Smooth muscle cell (in vitro differentiated cells): ENCODE results near the gene HFM1. TPM values are rescaled to one million over a fixed set of nuclear protein-coding genes. Genes with fewer than 3 reads are reported as not detected.
"Not testable (repeated sequence)": the region's sequence is repeated elsewhere in the genome, so short reads cannot be mapped to it uniquely, and the experiment has no call there.

Experiments used
- DNase-seq: peaks from one replicate; lab custom pipeline; 2025; ENCODE audit not compliant: unreplicated experiment; lab: John Stamatoyannopoulos, UW
- H2AFZ ChIP-seq: fragments of 200-600 bp; sonication (generic); 2 replicates; pipeline ENCODE4 v1.6.0; 2016; ENCODE audit warnings: antibody characterized with exemption, low read depth, mild to moderate bottlenecking
- H3F3A ChIP-seq: fragments of 200-600 bp; sonication (generic); 2 replicates; pipeline ENCODE4 v1.6.0; 2017; ENCODE audit warnings: antibody characterized with exemption, low read depth
- H3K27ac ChIP-seq: fragments of 200-600 bp; sonication (generic); 2 replicates; pipeline ENCODE4 v1.5.1; 2016; ENCODE audit warnings: low read depth, mild to moderate bottlenecking
- H3K27me3 ChIP-seq: fragments of 200-600 bp; sonication (generic); 2 replicates; pipeline ENCODE4 v1.6.1; 2016; ENCODE audit warnings: low read depth, mild to moderate bottlenecking
- H3K36me3 ChIP-seq: fragments of 200-600 bp; sonication (generic); 2 replicates; pipeline ENCODE4 v1.5.1; 2016; ENCODE audit warnings: low read depth
- H3K4me1 ChIP-seq: fragments of 200-600 bp; sonication (generic); 2 replicates; pipeline ENCODE4 v1.5.1; 2016; ENCODE audit warnings: low read depth
- H3K4me2 ChIP-seq: fragments of 200-600 bp; sonication (generic); 2 replicates; pipeline ENCODE4 v1.6.0; 2016; ENCODE audit warnings: mild to moderate bottlenecking
- H3K4me3 ChIP-seq: fragments of 200-600 bp; sonication (generic); 2 replicates; pipeline ENCODE4 v1.5.1; 2016; ENCODE audit warnings: mild to moderate bottlenecking
- H3K79me2 ChIP-seq: fragments of 200-600 bp; sonication (generic); 2 replicates; pipeline ENCODE4 v1.6.0; 2016; ENCODE audit warnings: low read depth, mild to moderate bottlenecking
- H3K9ac ChIP-seq: fragments of 200-600 bp; sonication (generic); 2 replicates; pipeline ENCODE4 v1.6.0; 2016; ENCODE audit warnings: low read depth
- H3K9me3 ChIP-seq: fragments of 200-600 bp; sonication (generic); replicated peaks from 2 replicates; pipeline ENCODE4 v1.5.1; 2016; ENCODE audit warnings: low read depth
- H4K20me1 ChIP-seq: fragments of 200-600 bp; sonication (generic); 2 replicates; pipeline ENCODE4 v1.6.0; 2016; ENCODE audit warnings: low read depth
- CTCF ChIP-seq: fragments of 200-600 bp; sonication (generic); IDR thresholded peaks from 2 replicates; pipeline ENCODE4 v1.5.1; 2017; ENCODE audit warnings: borderline replicate concordance, mild to moderate bottlenecking, antibody characterized with exemption; ENCODE audit not compliant: insufficient read depth, poor library complexity, severe bottlenecking
- WGBS: methylation state at CpG from one replicate; pipeline ENCODE4 v1.1.7; 2016; ENCODE audit warnings: low lambda C conversion rate; 5-methylcytosine and 5-hydroxymethylcytosine counted together
- polyA plus RNA-seq: library from polyadenylated mRNA; unstranded; fragments of >200 nt; fragmentation: Nextera tagmentation; extraction: Ambion mirVana; gene quantifications from 2 replicates; pipeline ENCODE4 v1.2.1, GENCODE V29; 2016
- total RNA-seq: library from RNA; depleted of rRNA; stranded (reverse); fragments of >200 nt; gene quantifications from 2 replicates; pipeline ENCODE4 v1.2.3, GENCODE V29; 2014

The HFM1 gene
- total and polyA plus RNA-seq, 2 experiments from 2014 or later, result 0.31 to 1.0 TPM

- no peak overlapping the region for H2AFZ ChIP-seq
- H3F3A ChIP-seq, result no peaks in the 10 kb centered on the region
- H3K9ac ChIP-seq, result no peak overlapping the region
- 97% methylated on average over 1 of the region's 1 CpG for WGBS
- no peaks in the 10 kb centered on the region for H3K79me2 ChIP-seq
- H3K9me3 ChIP-seq, result no peaks in the 10 kb centered on the region
- TF ChIP-seq CTCF, result no peak
- H3K36me3 ChIP-seq, result no peaks in the 10 kb centered on the region
- no peak overlapping the region for H3K4me3 ChIP-seq
- no peak for DNase-seq
- H3K4me2 ChIP-seq, result no peak overlapping the region
- H3K27ac ChIP-seq, result no peak overlapping the region
- no peaks in the 10 kb centered on the region for H3K27me3 ChIP-seq
- no peaks in the 10 kb centered on the region for H3K4me1 ChIP-seq
- no peaks in the 10 kb centered on the region for H4K20me1 ChIP-seq
These were observed 36.2 kb upstream of the HFM1 start for GRCh38 chr1:91440847-91441246.

GRCh38 chr1:91439016-91439415 is 34.4 kb upstream of the HFM1 start:
- TF ChIP-seq CTCF, result no peak
- no peaks in the 10 kb centered on the region for H4K20me1 ChIP-seq
- no peak overlapping the region for H2AFZ ChIP-seq
- no peaks in the 10 kb centered on the region for H3K4me1 ChIP-seq
- H3K27me3 ChIP-seq, result no peaks in the 10 kb centered on the region
- no peak overlapping the region for H3K27ac ChIP-seq
- no peak overlapping the region for H3K4me2 ChIP-seq
- no peaks in the 10 kb centered on the region for H3K9me3 ChIP-seq
- no peak for DNase-seq
- no peaks in the 10 kb centered on the region for H3K79me2 ChIP-seq
- no peaks in the 10 kb centered on the region for H3K36me3 ChIP-seq
- no peak overlapping the region for H3K4me3 ChIP-seq
- H3F3A ChIP-seq, result no peaks in the 10 kb centered on the region
- no peak overlapping the region for H3K9ac ChIP-seq

GRCh38 chr1:91428182-91428798 is 23.7 kb upstream of the HFM1 start:
- Histone ChIP-seq H3K9me3 (no peaks in the 10 kb centered on the region), H4K20me1 (no peaks in the 10 kb centered on the region), H3F3A (no peaks in the 10 kb centered on the region), H3K4me2 (no peak overlapping the region), H3K79me2 (no peaks in the 10 kb centered on the region), H2AFZ (no peak overlapping the region), H3K4me3 (no peak overlapping the region), H3K9ac (no peak overlapping the region), H3K36me3 (no peaks in the 10 kb centered on the region), H3K27ac (no peak overlapping the region), H3K27me3 (no peaks in the 10 kb centered on the region), H3K4me1 (no peaks in the 10 kb centered on the region)
- 66% methylated on average over 13 of the region's 13 CpGs for WGBS
- no peak for DNase-seq
- TF ChIP-seq CTCF, result no peak

GRCh38 chr1:91427741-91428140 is 23.1 kb upstream of the HFM1 start:
- H3K4me3 ChIP-seq, result no peak overlapping the region
- WGBS, result 78% methylated on average over 7 of the region's 13 CpGs
- no peak for TF ChIP-seq CTCF

GRCh38 chr1:91422523-91422922 is 17.9 kb upstream of the HFM1 start:
- H3K9me3 ChIP-seq, H3K36me3 ChIP-seq, H3F3A ChIP-seq, H3K9ac ChIP-seq, H3K79me2 ChIP-seq, H4K20me1 ChIP-seq, H3K4me3 ChIP-seq, H3K4me1 ChIP-seq, H2AFZ ChIP-seq, H3K27me3 ChIP-seq, H3K4me2 ChIP-seq, H3K27ac ChIP-seq, DNase-seq: not testable (repeated sequence)
- 96% methylated on average over 4 of the region's 4 CpGs for WGBS

More at GRCh38 chr1:91427741-91428140, 23.1 kb upstream of the HFM1 start:
- Histone ChIP-seq H3K9ac (no peak overlapping the region), H3K4me2 (no peak overlapping the region), H3K36me3 (no peaks in the 10 kb centered on the region), H3F3A (no peaks in the 10 kb centered on the region), H3K27me3 (no peaks in the 10 kb centered on the region), H3K27ac (no peak overlapping the region), H3K4me1 (no peaks in the 10 kb centered on the region), H3K9me3 (no peaks in the 10 kb centered on the region), H4K20me1 (no peaks in the 10 kb centered on the region), H2AFZ (no peak overlapping the region), H3K79me2 (no peaks in the 10 kb centered on the region)
- no peak for DNase-seq
